Spleen (tissue), 11 donors: ENCODE results near the gene CD2. TPM values are rescaled to one million over a fixed set of nuclear protein-coding genes. Genes with fewer than 3 reads are reported as not detected.

Experiments
- DNase-seq: peaks from one replicate; pipeline ENCODE4 v3.0.0-alpha.2; 2020
- H3K27ac ChIP-seq, 8 donors: fragments of 200-600 bp; sonication (generic) in 7 of 8; 1 replicate in 4 of 8; 2 replicates in 4 of 8; pipeline versions ENCODE4 v1.5.0 to v1.8.0; 2016 to 2021; ENCODE audit warnings: inconsistent platforms in 4 of 8, mild to moderate bottlenecking in 4 of 8, moderate library complexity in 1 of 8
- H3K27me3 ChIP-seq, 7 donors: fragments of 200-600 bp; sonication (generic) in 6 of 7; replicated peaks in 1 of 7; 1 replicate in 4 of 7; 2 replicates in 3 of 7; pipeline versions ENCODE4 v1.5.0 to v1.8.0; 2016 to 2021; ENCODE audit warnings: inconsistent platforms in 3 of 7, mild to moderate bottlenecking in 1 of 7
- H3K36me3 ChIP-seq, 6 donors: fragments of 200-600 bp; sonication (generic) in 5 of 6; 1 replicate in 4 of 6; 2 replicates in 2 of 6; pipeline versions ENCODE4 v1.5.0 to v1.8.0; 2016 to 2021; ENCODE audit warnings: inconsistent platforms in 2 of 6
- H3K4me1 ChIP-seq, 6 donors: fragments of 200-600 bp; sonication (generic) in 5 of 6; 1 replicate in 3 of 6; 2 replicates in 3 of 6; pipeline versions ENCODE4 v1.5.0 to v1.8.0; 2016 to 2021; ENCODE audit warnings: inconsistent platforms in 3 of 6
- H3K4me3 ChIP-seq, 8 donors: fragments of 200-600 bp; sonication (generic) in 7 of 8; 1 replicate in 4 of 8; 2 replicates in 4 of 8; pipeline versions ENCODE4 v1.5.0 to v1.8.0; 2016 to 2021; ENCODE audit warnings: inconsistent platforms in 4 of 8, mild to moderate bottlenecking in 4 of 8, moderate library complexity in 2 of 8
- H3K9me3 ChIP-seq, 8 donors: fragments of 200-600 bp; sonication (generic) in 7 of 8; 1 replicate in 4 of 8; 2 replicates in 4 of 8; pipeline versions ENCODE4 v1.5.0 to v1.8.0; 2016 to 2021; ENCODE audit warnings: inconsistent platforms in 4 of 8
- CTCF ChIP-seq, 11 experiments: fragments of 200-600 bp in 7 of 11; fragments of 450-650 bp in 4 of 11; sonication (generic) in 4 of 11; IDR thresholded peaks in 8 of 11; conservative IDR thresholded peaks in 3 of 11; 1 replicate in 7 of 11; 2 replicates in 4 of 11; pipeline versions ENCODE4 v1.4.0 to v1.8.0; 2016 to 2021; ENCODE audit warnings: antibody characterized with exemption in 11 of 11, inconsistent platforms in 4 of 11, mild to moderate bottlenecking in 1 of 11
- POLR2A ChIP-seq, 3 donors: fragments of 450-650 bp; IDR thresholded peaks; one replicate each; pipeline ENCODE4 v1.5.1; 2017; ENCODE audit warnings: antibody characterized with exemption in 3 of 3, mild to moderate bottlenecking in 1 of 3
- POLR2AphosphoS5 ChIP-seq, 3 donors: sonication (generic); formaldehyde crosslinking; IDR thresholded peaks; one replicate each; pipeline ENCODE4 v1.5.1; 2017; ENCODE audit warnings: antibody characterized with exemption in 3 of 3
- WGBS, 5 donors: extraction: QIAGEN DNeasy Blood & Tissue Kit in 3 of 5; methylation state at CpG; one replicate each; pipeline versions ENCODE4 v1.1.5 to v1.1.7; 2013 to 2018; 5-methylcytosine and 5-hydroxymethylcytosine counted together
- intact Hi-C: fragments of 100-400 bp; cut with DNase I; formaldehyde crosslinking; loops from one replicate; pipeline ENCODE4 v1.15.0; 2023; ENCODE audit warnings: low total_unique reads
- polyA plus RNA-seq, 3 donors: library from polyadenylated mRNA; stranded (reverse); fragments of 200-250 nt; gene quantifications; one replicate each; pipeline ENCODE4 v1.2.1, GENCODE V29; 2013
- total RNA-seq, 7 donors: library from RNA; depleted of rRNA in 3 of 7; stranded (reverse); fragments of >200 nt in 3 of 7; fragmentation: NEBNext Ultra II Directional in 4 of 7; extraction: Animal tissue kit (Norgen Biotek cat#: 25700) in 4 of 7; gene quantifications; one replicate each; pipeline versions ENCODE4 v1.1.0 to v1.2.1, GENCODE V29; 2016 to 2021
- donor health status: healthy with polysubstance abuse.
- donor health status: DM: no; HTN: no; CAD: no; lungs with moderate emphysema.
- donor health status: DM: no; HTN: no; CAD: no.
- donor health status: Bipolar disorder and iron deficiency.
- donor health status: healthy.
- donor health status: DM: no; HTN: no; CAD: no.
- donor health status: DM: yes; HTN: yes; CAD: no.

CD2 gene
- total and polyA plus RNA-seq, 10 donors = 21.6 to 50.5 (median 30.1) TPM

DNA sequence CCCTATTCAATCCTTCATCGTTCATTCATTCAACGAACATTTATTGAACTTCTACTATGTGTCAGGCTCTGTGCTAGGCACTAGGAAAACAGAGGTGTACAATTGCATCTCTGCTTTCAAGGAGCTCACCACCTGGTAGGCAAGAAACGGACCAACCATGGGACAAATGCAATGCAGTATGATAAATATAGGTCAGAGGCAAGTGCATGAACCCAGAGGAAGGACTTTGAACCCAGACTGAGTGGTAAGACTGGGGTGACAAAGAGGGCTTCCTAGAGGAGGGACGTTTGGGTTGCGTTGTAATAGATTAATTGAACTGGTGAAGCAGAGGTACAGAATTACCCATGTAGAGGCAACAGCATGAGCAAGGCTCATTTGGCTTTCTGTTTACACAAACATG, 16.4 kb downstream of the CD2 start:
- H3K9me3 ChIP-seq = peaks cover 0 to 7% (median 0%) of the 10 kb centered on the region in 8 donors
- peak overlapping the region in 6 of 8 donors; percentile 28 to 82 (median 60) for H3K27ac ChIP-seq
- no peak for DNase-seq
- H3K4me3 ChIP-seq = no peak overlapping the region
- no peak for TF ChIP-seq POLR2A (IDR thresholded peaks at IDR 0.05)
- intact Hi-C loops = no loop called here
- 65 to 70% (median 67%) methylated on average over 5 of the region's 5 CpGs for WGBS, 5 donors
- peaks cover 0 to 6% (median 0%) of the 10 kb centered on the region in 6 donors for H3K36me3 ChIP-seq
- no peaks in the 10 kb centered on the region for H3K27me3 ChIP-seq
- peaks cover 0 to 73% (median 45%) of the 10 kb centered on the region in 6 donors for H3K4me1 ChIP-seq

DNA sequence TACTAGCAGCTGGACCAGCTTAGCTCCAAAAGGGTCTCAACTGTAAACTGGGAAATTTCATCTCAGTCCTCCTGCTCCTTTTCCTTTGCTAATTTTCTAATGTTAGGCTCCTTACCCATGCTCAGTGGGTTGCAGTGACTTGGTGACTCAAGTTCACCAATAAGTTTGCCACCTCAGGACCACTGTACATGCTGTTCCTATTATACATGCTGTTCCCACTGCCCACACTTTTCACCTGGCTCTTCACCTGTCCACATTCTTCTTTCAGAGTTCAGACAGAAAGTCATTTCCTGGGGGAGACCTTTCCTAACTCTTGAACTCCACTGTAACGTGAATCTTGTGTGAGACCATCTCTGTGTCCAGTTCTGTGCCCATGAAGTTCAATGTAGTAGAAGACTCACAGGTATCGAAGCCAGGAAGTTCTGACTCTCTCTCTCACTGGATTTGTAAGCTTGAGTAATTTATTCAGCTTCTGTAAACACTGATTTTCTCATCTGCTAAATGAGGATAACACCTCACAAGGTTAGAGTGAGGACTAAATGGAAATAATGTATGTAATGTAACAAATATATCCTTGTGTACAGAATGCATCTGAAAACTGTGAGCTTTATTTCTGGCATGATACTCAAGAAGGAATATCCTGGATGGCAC, 17.9 kb downstream of the CD2 start:
- WGBS, 5 donors = 70 to 86% (median 75%) methylated on average over 2 of the region's 2 CpGs
- Histone ChIP-seq H3K27ac (peak overlapping the region in 3 of 8 donors; percentile 68 to 82 (median 73)), H3K27me3 (no peaks in the 10 kb centered on the region), H3K36me3 (no peaks in the 10 kb centered on the region), H3K9me3 (peaks cover 0 to 7% (median 0%) of the 10 kb centered on the region in 8 donors), H3K4me1 (peaks cover 0 to 58% (median 40%) of the 10 kb centered on the region in 6 donors), H3K4me3 (no peak overlapping the region)
- intact Hi-C loops = no loop called here
- no peak for TF ChIP-seq POLR2A (IDR thresholded peaks at IDR 0.05)
- no peak for TF ChIP-seq CTCF (IDR thresholded peaks at IDR 0.05 in 8 of 11, conservative IDR thresholded peaks at IDR 0.05 in 3 of 11)
- TF ChIP-seq POLR2AphosphoS5 (IDR thresholded peaks at IDR 0.05) = no peak
- DNase-seq = no peak

GRCh38 chr1:116772648-116773045, 18.4 kb downstream of the CD2 start:
- intact Hi-C loops = no loop called here
- 48 to 77% (median 60%) methylated on average over 1 of the region's 1 CpG for WGBS, 5 donors
- Histone ChIP-seq H3K36me3 (no peaks in the 10 kb centered on the region), H3K4me3 (no peak overlapping the region), H3K9me3 (peaks cover 0 to 7% (median 0%) of the 10 kb centered on the region in 8 donors), H3K4me1 (peaks cover 0 to 53% (median 35%) of the 10 kb centered on the region in 6 donors), H3K27me3 (no peaks in the 10 kb centered on the region), H3K27ac (peak overlapping the region in 1 of 8 donors; percentile 82)
- TF ChIP-seq POLR2AphosphoS5 (IDR thresholded peaks at IDR 0.05) (no peak), POLR2A (IDR thresholded peaks at IDR 0.05) (no peak), CTCF (IDR thresholded peaks at IDR 0.05 in 8 of 11, conservative IDR thresholded peaks at IDR 0.05 in 3 of 11) (no peak)
- no peak for DNase-seq

GRCh38 chr1:116775116-116775752, 21.0 kb downstream of the CD2 start:
- 83 to 93% (median 89%) methylated on average over 29 of the region's 29 CpGs for WGBS, 5 donors
- no peak overlapping the region for H3K4me3 ChIP-seq
- DNase-seq = no peak
- peaks cover 0 to 33% (median 10%) of the 10 kb centered on the region in 6 donors for H3K4me1 ChIP-seq
- H3K27me3 ChIP-seq = no peaks in the 10 kb centered on the region
- intact Hi-C loops = no loop called here
- H3K27ac ChIP-seq = no peak overlapping the region
- no peaks in the 10 kb centered on the region for H3K36me3 ChIP-seq
- TF ChIP-seq CTCF (IDR thresholded peaks at IDR 0.05 in 8 of 11, conservative IDR thresholded peaks at IDR 0.05 in 3 of 11) (no peak), POLR2AphosphoS5 (IDR thresholded peaks at IDR 0.05) (no peak), POLR2A (IDR thresholded peaks at IDR 0.05) (no peak)
- H3K9me3 ChIP-seq = peaks cover 0 to 7% (median 0%) of the 10 kb centered on the region in 8 donors
